K562 treated with DMSO at 1 percent for 4 hours (cell line): ENCODE data around the gene ENO3. TPM values are rescaled to one million over a fixed set of nuclear protein-coding genes. Genes with fewer than 3 reads are reported as not detected.

Experiments
- total RNA-seq: library from RNA; unstranded; fragments of 300-600 nt; gene quantifications from 2 replicates; pipeline ENCODE4 v1.2.3, GENCODE V29; 2022; ENCODE audit not compliant: insufficient read depth

Gene ENO3
- total RNA-seq: 19.1 and 33.4 TPM in 2 replicates

GRCh38 chr17:4950746-4951204, at the start of gene ENO3:
TSS of gene ENO3 (plus strand) at chr17:4951119. CDS start at chr17:4951830, 711 bp downstream.

GRCh38 chr17:4903051-4903818, 47.7 kb upstream of the ENO3 start, which contains the start of gene CHRNE:
TSS of gene CHRNE (minus strand) at chr17:4903098. CDS start at chr17:4903063, 35 bp downstream.

DNA sequence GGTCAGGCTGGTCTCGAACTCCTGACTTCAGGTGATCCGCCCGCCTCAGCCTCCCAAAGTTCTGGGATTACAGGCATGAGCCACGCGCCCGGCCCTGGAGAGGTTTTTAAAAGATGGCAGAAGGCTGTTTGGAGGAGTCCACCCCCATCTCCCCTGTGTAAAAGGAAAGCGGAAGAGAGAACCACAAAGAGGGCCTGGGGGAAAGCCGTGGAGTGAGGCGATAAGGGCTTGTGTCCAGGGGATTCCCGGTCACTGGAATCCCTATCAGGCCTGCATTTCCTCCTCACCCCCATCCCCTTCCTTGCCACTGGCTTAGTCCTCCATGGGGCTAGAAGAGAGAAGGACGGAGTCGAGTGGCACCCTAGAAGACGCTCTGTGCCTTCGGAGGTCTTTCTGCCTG, 19.0 kb upstream of the ENO3 start, which contains the start of gene GP1BA:
GP1BA (plus strand) TSS at position 315 of the 400 bp plus-strand sequence. CDS start 328 bp downstream, outside the sequence.

GRCh38 chr17:4939796-4940554, 10.9 kb upstream of the ENO3 start, which contains the start of the genes RNF167 and SLC25A11:
TSS of gene RNF167 (plus strand) at chr17:4940268. CDS start at chr17:4940910, 642 bp downstream.
TSS of gene SLC25A11 (minus strand) at chr17:4940046. CDS start at chr17:4939910, 136 bp downstream.

GRCh38 chr17:4948166-4948930, 2.6 kb upstream of the ENO3 start, which contains the start of gene PFN1:
TSS of gene PFN1 (minus strand) at chr17:4948530. CDS start at chr17:4948394, 136 bp downstream.

DNA sequence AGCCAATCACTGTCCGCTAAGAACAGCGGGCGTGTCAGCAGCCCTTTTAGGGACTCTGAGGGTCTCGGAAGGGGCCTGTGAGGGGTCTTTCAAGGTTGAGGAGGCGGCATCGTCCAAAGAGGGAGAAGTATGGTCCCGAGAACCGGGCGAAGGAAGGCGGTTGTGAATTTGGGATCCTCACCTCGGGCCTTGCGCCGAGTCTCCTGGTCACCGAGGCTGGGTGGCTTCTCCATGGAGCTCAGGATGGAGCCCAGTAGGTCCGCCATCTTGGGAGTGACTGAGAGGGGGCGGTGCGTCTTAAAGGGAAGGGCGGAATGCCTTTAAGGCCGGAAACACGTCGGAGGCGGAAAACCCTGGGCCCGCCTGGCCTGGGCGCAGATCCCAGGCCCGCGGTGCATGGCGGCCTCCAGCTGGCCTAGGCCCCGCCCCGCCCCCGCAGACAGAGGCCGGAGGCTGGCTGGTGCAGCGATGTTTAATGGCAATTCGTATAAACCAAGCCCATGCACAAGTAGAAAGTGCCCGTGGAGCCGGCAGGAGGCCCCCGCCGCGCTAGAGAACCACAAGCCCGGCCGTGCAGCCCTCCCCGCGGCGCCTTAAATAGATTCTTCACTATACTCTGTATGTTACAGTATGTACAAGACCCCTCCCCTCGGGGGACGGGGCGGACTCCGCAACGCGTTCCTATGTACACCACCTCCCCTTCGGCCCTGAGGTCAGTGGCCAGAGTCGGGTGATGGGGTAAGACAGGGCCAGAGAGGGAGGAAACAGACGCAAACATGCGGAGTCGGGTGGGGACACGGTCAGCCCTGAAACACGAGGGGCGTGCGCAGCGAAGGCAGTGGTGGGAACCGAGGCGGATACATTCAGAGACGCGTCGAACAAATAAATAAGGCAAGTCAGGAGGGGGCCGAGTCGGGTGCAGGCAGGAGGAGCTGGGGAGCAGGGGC, 16.9 kb downstream of the ENO3 start, which contains the start of gene SPAG7:
SPAG7 (minus strand) TSS at position 279 of the 947 bp plus-strand sequence; CDS start at position 266, 13 bp downstream.

GRCh38 chr17:4986951-4987766, 36.2 kb downstream of the ENO3 start, which contains the start of gene CAMTA2:
TSS of gene CAMTA2 (minus strand) at chr17:4987675. CDS start at chr17:4986222, 1,453 bp downstream.

GRCh38 chr17:4997302-4998026, 46.5 kb downstream of the ENO3 start, which contains the start of the genes INCA1 and KIF1C:
TSS of gene INCA1 (minus strand) at chr17:4997522. CDS start at chr17:4994437, 3,085 bp downstream.
TSS of gene KIF1C (plus strand) at chr17:4997950. CDS start at chr17:5000247, 2,297 bp downstream.

Other genes starting within 250 kb of the ENO3 start
- gene PELP1, start 247.0 kb upstream of the ENO3 start, total RNA-seq: 37.2 and 38.9 TPM in 2 replicates
- gene ARRB2, start 240.5 kb upstream of the ENO3 start, total RNA-seq: 18.1 and 20.6 TPM in 2 replicates
- 4.9 and 10.5 TPM in 2 replicates for gene MED11, start 219.7 kb upstream of the ENO3 start, total RNA-seq
- not detected in 2 replicates for gene ZMYND15, start 211.3 kb upstream of the ENO3 start, total RNA-seq
- gene CXCL16, start 211.2 kb upstream of the ENO3 start, total RNA-seq: not detected in 2 replicates
- gene TM4SF5, start 179.2 kb upstream of the ENO3 start, total RNA-seq: not detected in 2 replicates
- gene VMO1, start 164.8 kb upstream of the ENO3 start, total RNA-seq: not detected in 2 replicates
- gene GLTPD2, start 162.2 kb upstream of the ENO3 start, total RNA-seq: 1.6 TPM in 1 of 2 replicates, not detected in the other
- gene PSMB6, start 155.0 kb upstream of the ENO3 start, total RNA-seq: 139 and 156 TPM in 2 replicates
- 4.0 and 14.9 TPM in 2 replicates for gene PLD2, start 144.0 kb upstream of the ENO3 start, total RNA-seq
- gene MINK1, start 117.8 kb upstream of the ENO3 start, total RNA-seq: 22.4 and 27.5 TPM in 2 replicates
- gene C17orf107, start 51.6 kb upstream of the ENO3 start, total RNA-seq: 0.50 and 0.97 TPM in 2 replicates
- not detected in 2 replicates for gene CHRNE, start 48.0 kb upstream of the ENO3 start, total RNA-seq
- gene GP1BA, start 18.8 kb upstream of the ENO3 start, total RNA-seq: 0.71 TPM in 1 of 2 replicates, not detected in the other
- gene SLC25A11, start 11.1 kb upstream of the ENO3 start, total RNA-seq: 45.8 and 50.8 TPM in 2 replicates
- gene RNF167, start 10.9 kb upstream of the ENO3 start, total RNA-seq: 36.9 and 40.4 TPM in 2 replicates
- 558 and 653 TPM in 2 replicates for gene PFN1, start 2.6 kb upstream of the ENO3 start, total RNA-seq
- gene SPAG7, start 16.7 kb downstream of the ENO3 start, total RNA-seq: 30.6 and 35.7 TPM in 2 replicates
- 17.0 and 18.7 TPM in 2 replicates for gene CAMTA2, start 36.6 kb downstream of the ENO3 start, total RNA-seq
- gene INCA1, start 46.4 kb downstream of the ENO3 start, total RNA-seq: not detected in 2 replicates
- 10.5 and 12.7 TPM in 2 replicates for gene KIF1C, start 46.8 kb downstream of the ENO3 start, total RNA-seq
- not detected in 2 replicates for gene SLC52A1, start 84.3 kb downstream of the ENO3 start, total RNA-seq
- not detected in 2 replicates for gene ZFP3, start 127.3 kb downstream of the ENO3 start, total RNA-seq
- 4.0 TPM in 2 replicates for gene ZNF232, start 160.8 kb downstream of the ENO3 start, total RNA-seq
- not detected in 2 replicates for gene USP6, start 164.9 kb downstream of the ENO3 start, total RNA-seq
- 3.5 and 4.2 TPM in 2 replicates for gene ZNF594, start 240.7 kb downstream of the ENO3 start, total RNA-seq